Iris pigment epithelial cell (primary cell): ENCODE measurements around the gene KIAA0513.
"Not testable (repeated sequence)": the region's sequence is repeated elsewhere in the genome, so short reads cannot be mapped to it uniquely, and the experiment has no call there.

Source experiments
- DNase-seq: peaks from one replicate; pipeline ENCODE4 v3.0.0-alpha.2; 2011; ENCODE audit warnings: low read depth

The KIAA0513 gene

DNA sequence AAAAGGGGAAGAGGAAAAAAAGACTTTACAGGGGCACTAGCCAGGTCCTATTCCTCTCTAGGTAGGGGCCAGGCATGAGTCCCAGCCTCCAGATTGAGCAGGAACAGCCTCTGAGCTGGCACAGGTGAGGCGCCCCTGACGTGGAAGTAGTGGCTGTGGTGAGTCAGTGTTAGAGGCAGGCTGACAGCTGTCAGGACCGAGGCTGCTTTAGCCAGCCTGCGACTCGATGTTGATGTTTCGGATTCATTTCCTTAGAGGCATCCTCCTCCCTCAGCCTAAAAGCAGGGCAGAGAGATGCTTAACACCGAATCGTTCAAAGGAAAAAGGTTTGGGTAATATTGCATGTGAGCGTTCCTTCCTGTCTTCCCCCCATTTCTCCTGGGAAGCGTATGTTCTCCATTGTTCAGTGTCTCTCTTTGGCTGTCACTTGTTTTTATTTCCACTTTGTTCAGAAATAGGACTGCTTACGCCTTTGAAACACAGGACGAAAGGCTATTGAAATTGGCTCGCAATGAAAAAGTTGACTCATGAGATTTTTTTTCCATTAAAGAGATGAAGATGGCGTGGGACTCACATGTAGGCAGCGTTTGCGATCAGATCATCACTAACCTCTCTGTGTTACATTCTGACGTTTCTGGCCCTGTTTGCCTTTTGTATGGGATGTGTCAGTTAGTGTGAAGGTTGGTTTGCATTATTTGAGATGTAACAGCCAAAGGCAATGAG is 1.3 kb downstream of the KIAA0513 start:
- peak; percentile 32 for DNase-seq

DNA sequence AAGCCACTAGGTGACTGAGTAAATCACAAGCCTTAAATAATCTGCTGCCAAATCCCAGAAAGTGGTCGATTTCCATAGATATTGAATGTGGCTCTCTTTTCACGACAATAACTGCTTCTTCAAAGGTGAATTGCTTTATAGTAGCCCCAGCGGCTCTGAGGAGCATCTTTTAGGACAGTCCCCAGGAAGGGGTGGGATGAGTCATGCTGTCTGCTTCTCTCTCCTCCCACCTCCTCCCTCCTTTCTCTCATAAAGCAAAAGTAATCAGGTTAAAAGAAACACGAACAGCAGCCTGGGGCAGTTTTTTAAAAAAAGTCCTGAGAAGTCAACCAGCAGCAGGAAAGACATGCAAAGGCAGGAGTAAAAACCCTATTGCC is 1.8 kb downstream of the KIAA0513 start:
- DNase-seq: peak; percentile 42

DNA sequence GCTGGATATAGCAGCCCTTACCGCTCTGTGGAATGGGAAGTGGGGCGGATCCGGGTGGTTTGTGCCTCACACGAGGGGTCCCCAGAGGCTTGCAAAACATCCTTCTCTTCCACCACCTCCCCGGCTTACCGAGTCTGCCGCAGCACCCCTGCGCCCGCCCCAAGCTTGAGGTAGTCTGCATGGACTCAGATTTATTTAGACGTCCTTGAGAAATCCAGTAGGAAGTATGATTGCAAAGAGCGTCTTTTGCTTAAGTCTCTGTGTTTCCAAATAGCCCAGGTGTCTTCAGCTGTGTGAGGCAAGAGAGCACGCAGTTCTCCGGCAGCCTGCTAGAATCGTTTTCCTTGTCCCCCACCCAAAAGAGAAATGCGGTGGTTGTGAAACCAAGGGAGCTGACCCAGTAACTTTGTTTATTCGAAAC is 2.4 kb downstream of the KIAA0513 start:
- DNase-seq: no peak

DNA sequence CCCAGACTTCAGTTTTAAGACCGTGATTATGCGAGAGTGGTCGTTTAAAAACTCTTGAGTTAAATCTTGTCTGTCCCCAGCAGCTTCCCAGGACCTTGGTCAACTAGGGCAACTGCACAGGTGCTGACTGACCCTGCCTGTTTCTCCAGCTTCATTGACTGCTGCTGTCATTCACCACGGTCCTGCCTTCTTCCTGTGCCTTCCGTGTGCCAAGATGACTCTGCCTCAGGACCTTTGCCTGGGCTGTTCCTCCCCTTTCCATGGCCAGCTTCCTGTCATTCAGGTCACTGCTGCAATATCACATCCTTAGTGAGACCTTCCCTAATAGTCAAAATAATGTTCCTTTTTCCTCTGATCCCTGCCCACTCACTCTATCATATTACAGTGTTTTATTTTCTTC is 3.9 kb downstream of the KIAA0513 start:
- no peak for DNase-seq

DNA sequence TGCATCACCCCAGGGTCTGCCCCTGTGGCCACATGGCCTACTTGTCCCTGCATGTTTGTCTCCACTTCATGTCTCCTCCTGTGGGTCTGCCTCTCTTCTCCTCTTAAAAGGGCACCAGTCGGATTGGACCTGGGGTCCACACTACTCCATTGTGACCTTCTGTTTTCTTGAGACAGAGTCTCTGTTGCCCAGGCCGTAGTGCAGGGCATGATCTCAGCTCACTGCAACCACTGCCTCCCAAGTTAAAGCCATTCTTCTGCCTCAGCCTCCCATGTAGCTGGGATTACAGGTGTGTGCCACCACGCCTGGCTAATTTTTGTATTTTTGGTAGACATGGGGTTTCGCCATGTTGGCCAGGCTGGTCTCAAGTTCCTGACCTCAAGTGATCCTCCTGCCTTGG is 4.6 kb downstream of the KIAA0513 start:
- not testable (repeated sequence) for DNase-seq

DNA sequence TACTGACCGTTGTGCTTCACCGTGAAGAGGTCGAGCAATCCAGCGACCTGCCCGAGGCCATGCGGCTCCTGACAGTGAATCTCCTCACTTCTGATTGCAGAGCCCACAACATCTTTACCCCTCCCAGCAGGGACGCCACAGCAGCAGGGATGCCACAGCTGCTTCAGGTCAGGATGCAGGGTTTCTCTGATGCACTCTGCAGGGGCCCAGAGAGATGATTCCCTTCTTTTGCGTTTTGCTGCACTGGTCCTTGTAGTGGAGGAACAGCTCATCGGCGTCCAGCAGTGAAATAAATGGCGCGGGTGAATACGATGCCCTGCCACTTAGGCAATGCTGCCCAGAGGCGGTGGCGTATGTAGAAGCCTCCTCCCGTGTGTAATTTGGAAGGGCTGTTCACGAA is 5.6 kb downstream of the KIAA0513 start:
- no peak for DNase-seq

DNA sequence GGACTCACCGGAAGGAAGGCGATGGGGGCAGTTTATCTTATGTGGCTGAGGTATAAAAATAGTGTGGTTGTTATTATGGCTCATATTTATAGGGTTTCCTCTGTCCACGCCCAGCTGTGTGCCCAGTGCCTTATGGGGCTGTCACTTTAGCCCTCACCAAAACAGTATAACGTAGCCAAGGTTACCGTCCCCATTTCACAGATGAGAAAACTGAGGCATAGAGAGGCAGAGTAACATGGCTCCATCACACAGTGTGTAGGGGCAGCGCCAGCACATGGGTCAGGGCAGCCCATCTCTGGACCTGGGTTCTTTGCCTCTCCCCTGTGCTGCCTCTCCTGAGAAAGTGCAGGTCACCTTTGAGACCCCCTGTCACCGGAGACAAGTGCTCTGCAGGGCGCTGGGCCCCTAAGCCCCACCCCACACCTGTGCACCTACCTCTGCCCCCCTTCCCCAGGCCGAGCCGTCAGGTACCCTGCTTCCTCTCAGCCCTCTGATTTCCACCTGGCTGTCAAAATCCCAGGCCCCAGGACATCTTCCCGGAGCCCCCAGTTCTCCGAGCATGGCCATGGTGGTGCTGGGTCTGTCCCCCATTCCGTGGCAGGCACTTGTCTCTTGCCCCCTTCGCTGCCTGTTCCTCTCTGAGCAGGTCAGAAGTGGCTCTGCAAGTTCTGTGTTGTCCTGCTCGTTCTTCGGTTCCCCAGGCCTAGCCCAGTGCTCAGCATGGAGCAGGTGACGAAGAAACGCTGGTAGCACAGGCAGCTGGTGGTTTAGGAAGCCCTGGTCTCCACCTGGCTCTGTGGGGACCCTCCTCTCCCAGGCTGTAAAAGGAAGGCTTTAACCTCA is 7.2 kb downstream of the KIAA0513 start:
- DNase-seq: no peak

DNA sequence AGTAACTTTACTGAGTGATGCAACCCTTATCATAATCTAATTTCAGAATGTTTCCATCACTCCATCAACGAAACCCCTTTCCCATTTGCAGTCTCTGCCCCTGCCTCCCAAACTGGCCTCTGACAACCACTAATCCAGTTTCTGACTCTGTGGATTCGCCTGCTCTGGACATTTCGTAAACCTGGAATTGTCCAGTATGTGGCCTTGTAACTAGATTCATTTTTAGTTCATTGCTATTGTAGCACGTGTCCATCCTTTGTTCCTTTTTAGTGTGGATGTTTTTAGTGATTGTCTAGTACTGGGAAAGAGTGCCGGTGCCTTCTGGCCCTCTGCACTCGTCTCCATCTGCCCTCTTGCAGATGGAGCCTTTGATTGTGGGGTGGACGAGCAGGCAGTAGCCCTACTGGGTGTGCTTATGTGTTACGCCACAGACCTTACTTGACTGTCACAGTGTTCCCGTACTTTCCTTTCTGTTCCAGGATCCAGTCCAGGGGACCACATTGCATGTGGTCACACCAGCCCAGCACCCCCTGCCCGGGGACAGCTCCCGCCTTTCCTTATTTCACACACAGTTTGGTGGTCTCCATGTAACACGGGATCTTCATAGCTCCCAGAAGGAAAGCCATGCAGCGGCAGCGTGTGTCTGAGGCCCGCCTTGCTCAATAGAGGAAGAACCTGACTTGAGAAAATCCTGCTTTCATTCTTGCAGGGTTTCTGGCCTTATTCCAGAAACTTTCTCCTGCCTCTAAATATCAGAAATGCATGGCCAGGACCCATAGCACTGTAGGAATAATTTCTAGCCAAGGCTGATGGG is 8.8 kb downstream of the KIAA0513 start:
- DNase-seq: no peak

DNA sequence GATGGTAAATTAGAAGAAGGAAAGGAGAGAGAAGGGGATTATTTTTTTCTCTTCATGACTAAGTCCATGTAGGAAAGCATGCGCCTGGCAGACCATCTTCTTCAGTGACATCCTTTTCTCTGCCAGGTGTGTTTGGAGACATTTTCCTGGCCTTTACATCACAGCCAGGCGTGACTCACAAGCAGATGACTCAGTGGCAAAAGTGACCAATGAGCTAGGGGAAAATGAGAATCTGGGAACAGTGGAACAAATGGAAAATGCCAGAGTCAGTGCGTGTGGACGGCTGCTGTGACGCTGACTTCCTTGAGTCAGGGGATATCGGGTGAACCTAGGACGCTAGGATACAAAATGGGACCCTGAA is 9.4 kb downstream of the KIAA0513 start:
- DNase-seq: peak; percentile 92

DNA sequence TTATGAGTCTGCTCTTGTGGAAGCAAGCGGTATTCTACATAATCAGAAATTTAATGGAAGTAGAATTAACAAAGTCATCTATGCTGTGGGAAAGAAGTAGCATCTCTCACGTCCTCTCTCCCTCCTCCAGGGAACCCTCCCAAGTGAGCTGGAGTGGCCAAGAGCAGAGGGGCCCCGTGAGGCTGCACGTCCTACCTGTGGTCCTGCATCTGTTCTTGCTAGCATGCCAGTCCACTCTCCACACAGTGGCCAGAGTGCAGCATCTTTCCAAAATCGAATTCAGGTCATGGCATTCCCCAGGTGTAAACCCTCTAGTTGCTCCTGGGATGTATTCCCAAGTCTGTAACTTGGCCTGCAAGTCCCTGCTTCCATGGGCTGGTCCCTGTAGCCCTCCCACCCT is 10.1 kb downstream of the KIAA0513 start:
- no peak for DNase-seq

DNA sequence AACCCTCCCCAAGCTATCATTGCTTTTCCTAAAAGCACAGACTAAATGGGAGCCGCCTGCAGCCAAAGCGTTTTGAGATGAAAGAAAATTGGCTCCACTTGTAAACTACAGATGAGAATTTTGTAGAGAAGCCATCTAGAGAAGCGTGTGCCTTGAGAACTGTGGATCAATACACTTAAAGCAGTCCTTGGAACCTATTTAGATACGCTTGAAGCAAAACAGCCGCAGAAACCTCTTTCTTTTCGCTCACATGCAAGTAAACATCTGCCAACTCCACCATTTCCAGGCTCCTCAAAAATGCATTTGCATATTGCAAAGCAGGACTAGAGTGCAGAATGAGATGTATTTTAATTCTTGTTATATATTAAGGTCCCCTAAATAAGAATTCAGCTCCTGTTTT is 13.1 kb downstream of the KIAA0513 start:
- DNase-seq: no peak

DNA sequence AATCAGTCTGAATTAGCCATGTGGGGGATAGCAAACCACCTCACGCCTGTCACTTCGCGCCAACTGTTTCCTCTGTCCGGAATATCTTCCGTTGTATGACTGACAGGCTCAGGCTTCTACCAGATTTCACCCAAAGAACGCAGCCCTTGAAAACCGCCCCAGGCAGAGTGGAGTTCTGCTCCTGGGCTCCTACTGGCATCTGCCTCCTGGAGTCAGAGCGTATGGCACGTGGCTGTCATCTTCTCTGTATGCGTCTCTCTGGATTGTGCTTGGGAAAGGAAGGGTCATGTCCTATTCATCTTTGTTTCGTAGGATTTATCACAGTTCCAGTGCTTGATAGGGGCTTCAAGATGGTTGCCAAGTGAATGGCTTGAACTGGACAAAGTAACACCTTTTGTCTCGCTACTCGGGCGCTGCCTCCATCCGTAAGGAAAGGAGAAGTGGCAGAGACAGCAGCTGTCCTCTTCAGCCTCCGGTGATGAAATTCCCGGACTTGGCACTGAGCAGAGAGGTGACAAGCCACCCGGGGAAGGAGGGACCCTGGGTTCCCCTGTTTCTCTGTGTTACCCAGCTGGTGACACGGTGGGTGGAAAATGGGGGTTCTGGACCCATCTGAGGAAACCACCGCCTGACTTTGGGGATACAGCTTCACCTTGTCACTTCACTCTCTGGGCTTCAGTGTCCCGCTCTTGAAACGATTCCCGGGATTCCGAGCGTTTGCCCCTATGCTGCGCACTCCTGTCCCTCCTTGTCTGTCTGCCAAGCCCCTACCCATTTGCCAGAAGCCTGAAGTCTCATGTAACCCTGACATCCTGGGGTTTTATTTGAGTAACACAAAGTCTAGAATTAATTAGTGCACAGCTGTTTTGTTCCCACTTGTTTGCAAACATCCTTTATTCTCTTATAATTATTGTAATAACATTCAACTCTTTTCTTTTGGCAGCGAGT is 13.9 kb downstream of the KIAA0513 start:
- DNase-seq: no peak

DNA sequence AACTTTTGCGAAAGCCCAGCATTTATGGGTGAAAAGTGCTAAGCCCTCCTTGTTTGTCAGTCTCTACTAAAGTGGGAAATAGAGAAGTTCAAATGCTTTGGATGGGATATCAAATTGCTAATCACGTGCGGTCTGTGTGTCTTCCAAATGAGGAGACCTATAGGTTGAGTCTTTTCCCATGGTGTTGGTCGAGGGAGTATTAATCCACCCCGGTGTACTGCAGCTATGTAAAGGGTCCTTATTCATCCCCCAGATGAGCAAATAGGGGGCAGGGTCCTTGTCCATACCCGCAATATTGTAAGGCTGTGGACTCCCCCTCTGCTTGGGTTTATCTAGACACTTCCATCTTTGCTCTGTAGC is 14.6 kb downstream of the KIAA0513 start:
- DNase-seq: no peak

DNA sequence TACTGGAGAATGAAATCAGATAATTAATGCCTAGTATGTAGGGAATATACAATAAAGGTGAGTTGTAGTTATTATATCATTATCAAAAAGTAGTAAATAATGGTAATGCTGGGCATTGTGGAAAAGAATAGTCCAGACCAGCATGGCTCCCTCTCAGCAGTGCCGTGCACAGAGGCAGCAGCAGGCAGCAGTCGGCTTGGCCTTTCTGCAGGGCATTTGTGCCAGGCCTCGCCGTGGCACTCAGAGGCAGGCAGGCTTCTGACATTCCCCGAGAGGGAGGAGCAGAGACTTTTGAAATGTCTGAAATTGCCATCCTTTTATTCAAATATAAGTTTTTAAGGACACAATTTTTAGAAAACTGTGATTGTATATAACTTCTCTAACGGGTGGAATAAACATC is 15.0 kb downstream of the KIAA0513 start:
- DNase-seq: no peak

DNA sequence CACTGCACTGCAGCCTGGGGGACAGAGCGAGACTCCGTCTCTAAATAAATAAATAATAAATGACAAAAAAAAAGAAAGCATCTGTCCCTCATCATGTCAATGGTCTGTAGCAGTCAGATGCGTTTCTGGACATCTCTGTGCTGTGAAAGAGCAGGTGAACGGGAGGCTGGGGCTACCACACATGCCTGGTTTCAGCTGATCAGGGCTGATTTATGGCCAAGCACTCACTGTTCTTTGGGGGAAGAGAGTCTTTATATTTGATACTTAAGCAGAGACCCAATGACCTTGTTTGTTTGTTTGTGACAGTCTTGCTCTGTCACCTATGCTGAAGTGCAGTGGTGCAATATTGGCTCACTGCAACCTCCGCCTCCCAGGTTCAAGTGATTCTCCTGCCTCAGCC is 17.5 kb downstream of the KIAA0513 start:
- no peak for DNase-seq

DNA sequence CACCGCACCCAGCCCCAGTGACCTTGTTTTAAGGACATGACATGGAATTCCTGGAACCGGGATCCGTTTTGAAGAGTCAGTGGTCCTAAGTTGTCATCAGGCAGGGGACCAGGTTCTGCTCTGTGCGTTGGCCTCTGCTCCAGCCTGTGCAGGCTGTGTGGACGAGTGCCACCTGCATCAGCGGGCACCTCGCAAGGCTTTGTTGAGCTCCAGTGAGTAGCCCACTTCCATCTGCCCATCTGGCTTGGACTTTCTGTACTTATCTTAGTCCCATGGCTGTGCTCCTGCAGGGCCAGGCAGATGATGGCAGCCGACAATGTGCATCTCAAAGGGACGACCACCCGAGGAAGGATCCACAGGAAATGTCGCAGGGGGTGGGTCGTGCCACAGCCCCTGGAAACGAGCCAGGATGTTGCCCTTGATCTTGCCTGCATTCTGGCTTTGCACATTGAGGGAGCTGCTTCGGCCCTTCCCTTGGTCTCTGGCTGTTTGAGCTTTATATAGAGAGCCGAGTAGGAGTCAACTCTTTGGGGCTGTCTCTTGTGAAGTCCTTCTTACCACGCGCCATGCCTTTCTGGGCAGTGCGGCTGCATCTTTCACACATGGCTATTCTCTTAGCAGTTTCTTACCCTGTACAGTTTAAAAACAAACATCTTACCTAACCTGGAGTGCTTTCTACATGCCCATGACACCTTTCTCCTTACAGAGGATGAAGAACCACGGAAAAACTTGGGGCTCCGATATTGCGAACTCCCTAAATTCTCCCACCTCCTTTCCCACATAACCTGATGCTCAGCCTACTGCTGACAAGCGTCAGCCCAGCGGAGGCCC is 18.3 kb downstream of the KIAA0513 start:
- no peak for DNase-seq

DNA sequence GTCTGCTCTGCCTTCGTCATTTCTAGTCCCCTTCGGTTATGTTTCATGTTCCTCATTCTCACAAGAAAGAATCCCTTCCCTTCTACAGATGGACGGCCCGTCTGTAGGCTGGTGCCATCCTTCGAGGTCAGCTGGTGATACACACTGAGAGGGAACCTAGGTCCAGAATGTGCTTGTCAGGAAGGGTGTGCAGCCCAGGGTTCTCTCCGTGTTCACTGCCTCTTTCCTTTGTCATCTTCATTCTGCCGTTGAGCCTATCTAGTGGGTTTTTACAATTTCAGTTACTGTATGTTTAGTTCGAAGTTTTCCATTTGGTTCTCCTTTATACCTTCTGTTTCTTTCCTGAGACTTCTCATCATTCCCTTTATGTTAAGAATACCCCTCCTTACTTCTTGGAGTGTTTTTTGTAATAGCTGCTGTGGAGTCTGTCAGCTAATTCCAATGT is 18.9 kb downstream of the KIAA0513 start:
- no peak for DNase-seq

DNA sequence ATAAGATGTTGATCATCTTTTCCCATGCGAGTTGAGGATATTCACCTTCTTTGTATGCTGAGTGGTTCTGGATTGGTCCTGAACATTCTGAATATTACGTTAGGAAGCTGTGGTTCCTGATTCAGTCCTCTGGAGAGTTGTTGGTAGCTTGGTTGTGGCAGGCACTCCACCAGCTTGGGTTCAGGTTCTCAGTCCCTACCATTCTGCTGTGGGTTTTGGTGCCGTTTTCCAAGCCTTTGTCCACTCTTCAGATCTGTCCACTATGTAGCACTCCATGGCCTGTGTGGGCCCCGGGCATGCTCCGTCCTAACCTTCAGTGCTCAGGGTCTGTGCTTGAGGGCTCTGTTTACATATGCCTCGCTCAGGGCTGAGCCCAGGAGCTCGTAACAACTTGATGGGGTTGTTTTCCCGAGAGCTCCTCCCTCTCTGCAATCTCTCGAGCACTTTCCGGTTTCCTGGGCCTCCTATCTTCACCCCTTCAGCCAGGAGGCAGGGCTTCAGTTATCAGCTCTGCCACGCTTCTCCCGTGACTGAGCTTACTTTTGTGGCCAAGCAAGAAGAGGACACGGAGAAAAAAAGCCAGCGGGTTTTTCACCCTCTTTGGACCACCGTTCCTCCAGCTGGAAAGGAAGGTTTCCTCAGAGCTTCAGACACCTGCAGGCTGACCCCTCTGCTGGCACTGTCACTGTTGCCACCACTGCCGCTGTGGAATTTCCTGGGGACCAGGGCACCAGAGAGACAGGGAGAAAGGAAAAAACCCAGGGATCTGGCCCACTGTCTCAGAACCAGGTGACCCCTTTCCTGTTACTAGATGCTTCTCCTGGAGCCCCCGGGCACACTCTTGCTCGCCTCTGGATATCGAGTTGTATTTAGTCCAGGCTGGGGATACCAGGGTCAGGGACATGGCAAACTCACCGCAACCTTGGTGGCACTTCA is 19.6 kb downstream of the KIAA0513 start:
- no peak for DNase-seq

DNA sequence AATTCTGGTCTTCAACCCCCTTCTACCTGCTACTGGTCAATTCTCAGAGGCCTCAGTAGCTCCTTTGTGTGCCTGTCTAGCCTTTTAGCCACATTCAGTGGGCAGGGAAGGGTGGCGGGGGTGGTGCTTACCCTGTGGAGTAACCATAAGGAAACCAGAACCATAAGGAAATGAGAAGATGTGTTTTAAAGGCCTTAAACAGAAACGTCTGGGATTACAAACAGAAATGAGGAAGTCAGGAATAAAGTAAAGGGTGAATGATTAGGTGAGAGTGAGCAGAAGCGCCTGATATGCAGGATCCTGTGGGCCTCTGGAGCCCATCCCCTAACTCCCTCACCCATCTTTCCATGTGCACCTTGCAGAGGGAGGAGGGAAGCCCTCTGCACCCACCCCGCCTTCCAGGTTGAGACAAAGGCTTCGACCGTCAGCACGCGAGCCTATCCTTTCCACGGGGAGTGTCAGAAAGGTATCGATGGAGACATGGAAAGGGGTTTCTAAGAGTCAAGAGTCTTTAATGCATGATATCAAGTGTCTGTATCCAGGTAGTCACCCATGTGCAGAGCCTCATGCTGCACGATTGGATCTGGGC is 20.4 kb downstream of the KIAA0513 start:
- no peak for DNase-seq
